DND-41 (cell line): ENCODE measurements around the gene SCAND1.

Experiments
- CTCF ChIP-seq: IDR thresholded peaks from 2 replicates; pipeline ENCODE4 v1.5.1; 2012; ENCODE audit warnings: borderline replicate concordance, low read length, moderate library complexity, mild to moderate bottlenecking; ENCODE audit not compliant: poor library complexity, severe bottlenecking; ENCODE audit errors: extremely low read depth
- EZH2 ChIP-seq: IDR thresholded peaks from 3 replicates; pipeline ENCODE4 v1.6.1; 2012; ENCODE audit warnings: borderline replicate concordance, low read depth, mild to moderate bottlenecking, moderate library complexity, low read length, inconsistent platforms; ENCODE audit not compliant: severe bottlenecking

GRCh38 chr20:35934050-35934449 is 20.3 kb downstream of the SCAND1 start:
- TF ChIP-seq CTCF (no peak), EZH2 (no peak)
